HEK293T (cell line): ENCODE data around the gene FSCN2.
A peak's percentile ranks its signal among the peaks of the same experiment; 100 is the strongest.

ENCODE experiments used
- CTCF ChIA-PET: fragments of 350-600 bp; formaldehyde crosslinking; extraction: SDS; loops from one replicate; lab custom pipeline; 2021; ENCODE audit warnings: antibody characterized with exemption, inconsistent platforms; lab: Yijun Ruan, JAX
- POLR2A ChIA-PET: fragments of 350-600 bp; formaldehyde crosslinking; extraction: SDS; loops from one replicate; lab custom pipeline; 2020; ENCODE audit warnings: antibody characterized with exemption, inconsistent platforms; lab: Yijun Ruan, JAX
- DNase-seq: peaks from one replicate; pipeline ENCODE4 v3.0.0; 2012; ENCODE audit warnings: mixed read lengths; ENCODE audit errors: extremely low spot score
- ARNT ChIP-seq: fragments of 450-650 bp; IDR thresholded peaks from 2 replicates; pipeline ENCODE4 v1.6.1; 2017; ENCODE audit warnings: mild to moderate bottlenecking
- BHLHE40 ChIP-seq: fragments of 450-650 bp; IDR thresholded peaks from 2 replicates; pipeline ENCODE4 v1.6.1; 2016; ENCODE audit warnings: mild to moderate bottlenecking, moderate library complexity, borderline replicate concordance
- CTBP1 ChIP-seq: fragments of 450-650 bp; IDR thresholded peaks from 2 replicates; pipeline ENCODE4 v1.6.1; 2016; ENCODE audit warnings: borderline replicate concordance
- ELF4 ChIP-seq: fragments of 450-650 bp; IDR thresholded peaks from 2 replicates; pipeline ENCODE4 v1.6.1; 2017; ENCODE audit warnings: antibody characterized with exemption
- FOXA1 ChIP-seq: fragments of 450-650 bp; IDR thresholded peaks from 2 replicates; pipeline ENCODE4 v1.6.1; 2016; ENCODE audit warnings: mild to moderate bottlenecking
- FOXK2 ChIP-seq: fragments of 450-650 bp; IDR thresholded peaks from 2 replicates; pipeline ENCODE4 v1.6.1; 2016; ENCODE audit warnings: mild to moderate bottlenecking
- FOXM1 ChIP-seq: fragments of 450-650 bp; IDR thresholded peaks from 2 replicates; pipeline ENCODE4 v1.6.1; 2017; ENCODE audit warnings: mild to moderate bottlenecking, borderline replicate concordance
- HDGF ChIP-seq: fragments of 450-650 bp; IDR thresholded peaks from 2 replicates; pipeline ENCODE4 v1.6.1; 2017; ENCODE audit warnings: antibody characterized with exemption, borderline replicate concordance
- L3MBTL2 ChIP-seq: fragments of 450-650 bp; conservative IDR thresholded peaks from 2 replicates; pipeline ENCODE4 v1.6.1; 2016; ENCODE audit warnings: mild to moderate bottlenecking
- LEF1 ChIP-seq: fragments of 450-650 bp; IDR thresholded peaks from 2 replicates; pipeline ENCODE4 v1.6.1; 2017; ENCODE audit warnings: mild to moderate bottlenecking, borderline replicate concordance
- NFRKB ChIP-seq: fragments of 450-650 bp; IDR thresholded peaks from 2 replicates; pipeline ENCODE4 v1.6.1; 2016; ENCODE audit warnings: mild to moderate bottlenecking, moderate library complexity
- PKNOX1 ChIP-seq: fragments of 450-650 bp; IDR thresholded peaks from 2 replicates; pipeline ENCODE4 v1.6.1; 2016
- SP1 ChIP-seq: fragments of 450-650 bp; IDR thresholded peaks from 2 replicates; pipeline ENCODE4 v1.6.1; 2017
- SUZ12 ChIP-seq: fragments of 450-650 bp; IDR thresholded peaks from 2 replicates; pipeline ENCODE4 v1.6.1; 2016; ENCODE audit warnings: mild to moderate bottlenecking
- TARDBP ChIP-seq: fragments of 450-650 bp; IDR thresholded peaks from 2 replicates; pipeline ENCODE4 v1.6.1; 2016
- ZNF384 ChIP-seq: fragments of 450-650 bp; IDR thresholded peaks from 2 replicates; pipeline ENCODE4 v1.6.1; 2016

FSCN2 gene

GRCh38 chr17:81486199-81486810 is 41.9 kb upstream of the FSCN2 start:
- CTCF ChIA-PET: no interaction called here
- POLR2A ChIA-PET: interaction anchor here (0.6 to 1.5 kb wide), 4 partner anchors 22 to 93 kb away, joined by 3 to 4 read pairs (median 3); partner anchors contain the start of gene BAHCC1
- TF ChIP-seq CTBP1 (no peak), PKNOX1 (no peak), TARDBP (no peak), LEF1 (no peak), BHLHE40 (no peak), SP1 (no peak), FOXM1 (no peak), HDGF (no peak), ZNF384 (no peak), L3MBTL2 (no peak), NFRKB (no peak), ELF4 (no peak)
- DNase-seq: no peak

- ChIA-PET POLR2A (interaction anchor here (0.9 to 7.5 kb wide), 8 partner anchors 22 to 248 kb away, joined by 3 to 66 read pairs (median 4); partner anchors contain the start of genes ACTG1, BAHCC1, FAAP100 and NDUFAF8), CTCF (no interaction called here)
- no peak for DNase-seq
- TF ChIP-seq ELF4 (no peak), ZNF384 (no peak), L3MBTL2 (no peak)
Observed at GRCh38 chr17:81487089-81487486, 41.1 kb upstream of the FSCN2 start.

GRCh38 chr17:81487487-81488275 is 40.5 kb upstream of the FSCN2 start:
- ChIA-PET POLR2A (interaction anchor here (0.9 to 7.5 kb wide), 8 partner anchors 21 to 249 kb away, joined by 3 to 66 read pairs (median 4); partner anchors contain the start of genes ACTG1, BAHCC1, FAAP100 and NDUFAF8), CTCF (no interaction called here)
- TF ChIP-seq FOXM1 (peak; percentile 73; the same call in 1 of the 2 replicates), L3MBTL2 (peak; percentile 91; the same call in 1 of the 2 replicates), CTBP1 (no peak), TARDBP (no peak), NFRKB (no peak)
- peak; percentile 95 for DNase-seq

- ChIA-PET CTCF (no interaction called here), POLR2A (interaction anchor here (0.7 to 7.5 kb wide), 9 partner anchors 16 to 249 kb away, joined by 3 to 66 read pairs (median 3); partner anchors contain the start of genes ACTG1, FAAP100, NDUFAF8 and TEPSIN)
- TF ChIP-seq ARNT (no peak), SP1 (no peak), ELF4 (no peak), BHLHE40 (no peak), TARDBP (no peak), FOXA1 (no peak), FOXK2 (no peak), NFRKB (no peak), HDGF (no peak), SUZ12 (no peak), ZNF384 (no peak), FOXM1 (no peak), CTBP1 (no peak), PKNOX1 (no peak), LEF1 (no peak), L3MBTL2 (no peak; the same call in 1 of the 2 replicates)
- no peak for DNase-seq
Observed at GRCh38 chr17:81488276-81488860, 39.8 kb upstream of the FSCN2 start.

GRCh38 chr17:81489012-81489997 is 38.9 kb upstream of the FSCN2 start:
- CTCF ChIA-PET: interaction anchor here (0.7 kb wide), 1 partner anchor 76 kb away, joined by 3 read pairs; no protein-coding TSS in a partner anchor
- no peak for DNase-seq
- no peak for TF ChIP-seq BHLHE40
- TF ChIP-seq L3MBTL2: no peak
- TF ChIP-seq LEF1: no peak
- POLR2A ChIA-PET: interaction anchor here (0.6 to 7.5 kb wide), 13 partner anchors 9 to 237 kb away, joined by 3 to 66 read pairs (median 4); partner anchors contain the start of genes ACTG1, FAAP100 and SLC38A10
